ENCODE data around the gene ZNF296. TPM values are rescaled to one million over a fixed set of nuclear protein-coding genes. Genes with fewer than 3 reads are reported as not detected.

The ZNF296 gene
- total and polyA plus RNA-seq, 2 donors, result 0.42 to 0.65 TPM

DNA sequence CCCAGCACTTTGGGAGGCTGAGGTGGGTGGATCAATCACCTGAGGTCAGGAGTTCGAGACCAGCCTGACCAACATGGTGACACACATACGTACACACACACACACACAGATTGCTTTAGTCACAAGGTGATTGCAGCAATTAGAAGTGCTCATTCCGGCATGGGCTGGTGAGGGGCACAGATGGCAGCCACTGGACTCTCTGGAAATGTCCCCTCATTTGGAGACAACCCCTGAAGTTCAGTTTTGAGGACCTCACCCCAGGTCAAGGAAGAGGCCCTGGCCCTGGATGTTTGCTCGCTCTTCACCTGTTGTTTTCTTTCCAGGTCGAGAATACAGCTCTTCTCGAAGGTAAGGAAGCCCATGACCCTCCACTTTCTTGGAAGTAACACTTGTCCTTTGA lies 6.1 kb downstream of the ZNF296 start:
- WGBS, result 91% methylated on average over 6 of the region's 6 CpGs
- Histone ChIP-seq H3K27ac (ENCODE audit: low read depth) (no peak overlapping the region), H3K4me3 (ENCODE audit: low read depth, low read length) (no peak overlapping the region), H3K36me3 (ENCODE audit: insufficient read depth) (peaks cover 15% of the 10 kb centered on the region), H3K4me1 (ENCODE audit: insufficient read depth) (no peaks in the 10 kb centered on the region)
- no peak for DNase-seq (ENCODE audit: extremely low spot score)

DNA sequence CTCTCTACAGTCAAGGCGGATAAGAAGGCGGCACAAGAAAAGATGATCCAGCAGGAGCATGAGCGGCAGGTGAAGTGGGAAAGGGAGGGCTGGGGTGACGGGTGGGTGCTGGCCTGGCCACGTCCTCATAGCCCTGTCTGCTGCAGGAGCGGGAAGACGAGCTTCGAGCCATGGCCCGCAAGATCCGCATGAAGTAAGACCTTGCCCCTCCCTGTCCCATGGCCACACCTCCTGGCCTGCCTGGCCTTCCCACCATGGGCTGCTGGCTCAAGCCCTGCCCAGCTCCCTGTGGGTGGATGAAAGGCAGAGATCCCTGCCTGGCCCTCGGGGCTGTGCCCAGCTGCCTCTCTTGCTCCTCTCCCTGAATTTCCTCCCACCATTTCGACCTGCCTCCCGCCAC lies 7.2 kb downstream of the ZNF296 start:
- 66% methylated on average over 13 of the region's 13 CpGs for WGBS
- H3K36me3 ChIP-seq (ENCODE audit: insufficient read depth), result peaks cover 16% of the 10 kb centered on the region
- no peak overlapping the region for H3K27ac ChIP-seq (ENCODE audit: low read depth)
- H3K4me3 ChIP-seq (ENCODE audit: low read depth, low read length), result no peak overlapping the region
- no peak for DNase-seq (ENCODE audit: extremely low spot score)
- no peaks in the 10 kb centered on the region for H3K4me1 ChIP-seq (ENCODE audit: insufficient read depth)

DNA sequence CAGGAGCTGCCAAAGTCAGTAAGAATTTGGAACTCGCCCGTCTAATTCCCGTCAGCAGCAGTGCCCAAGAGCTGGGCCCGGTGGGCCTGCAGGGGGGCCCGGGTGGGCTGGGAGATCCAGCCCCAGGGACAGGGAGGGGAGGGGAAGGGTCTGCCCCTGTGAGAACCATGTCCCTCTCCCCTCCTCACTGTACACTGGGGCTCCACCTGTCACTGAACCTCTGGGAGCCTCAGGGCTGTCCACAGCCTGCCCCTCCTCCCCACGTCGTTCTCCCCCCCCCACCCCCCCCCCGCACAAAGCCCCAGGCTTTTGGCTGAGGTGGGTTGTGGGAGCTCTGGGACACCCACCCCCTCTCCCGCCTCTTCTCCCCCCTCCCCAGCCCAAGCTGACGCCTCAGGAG lies 8.2 kb downstream of the ZNF296 start:
- Histone ChIP-seq H3K36me3 (ENCODE audit: insufficient read depth) (peaks cover 18% of the 10 kb centered on the region), H3K27ac (ENCODE audit: low read depth) (no peak overlapping the region), H3K4me1 (ENCODE audit: insufficient read depth) (no peaks in the 10 kb centered on the region), H3K4me3 (ENCODE audit: low read depth, low read length) (no peak overlapping the region)
- WGBS, result 79% methylated on average over 10 of the region's 10 CpGs
- DNase-seq (ENCODE audit: extremely low spot score), result no peak

DNA sequence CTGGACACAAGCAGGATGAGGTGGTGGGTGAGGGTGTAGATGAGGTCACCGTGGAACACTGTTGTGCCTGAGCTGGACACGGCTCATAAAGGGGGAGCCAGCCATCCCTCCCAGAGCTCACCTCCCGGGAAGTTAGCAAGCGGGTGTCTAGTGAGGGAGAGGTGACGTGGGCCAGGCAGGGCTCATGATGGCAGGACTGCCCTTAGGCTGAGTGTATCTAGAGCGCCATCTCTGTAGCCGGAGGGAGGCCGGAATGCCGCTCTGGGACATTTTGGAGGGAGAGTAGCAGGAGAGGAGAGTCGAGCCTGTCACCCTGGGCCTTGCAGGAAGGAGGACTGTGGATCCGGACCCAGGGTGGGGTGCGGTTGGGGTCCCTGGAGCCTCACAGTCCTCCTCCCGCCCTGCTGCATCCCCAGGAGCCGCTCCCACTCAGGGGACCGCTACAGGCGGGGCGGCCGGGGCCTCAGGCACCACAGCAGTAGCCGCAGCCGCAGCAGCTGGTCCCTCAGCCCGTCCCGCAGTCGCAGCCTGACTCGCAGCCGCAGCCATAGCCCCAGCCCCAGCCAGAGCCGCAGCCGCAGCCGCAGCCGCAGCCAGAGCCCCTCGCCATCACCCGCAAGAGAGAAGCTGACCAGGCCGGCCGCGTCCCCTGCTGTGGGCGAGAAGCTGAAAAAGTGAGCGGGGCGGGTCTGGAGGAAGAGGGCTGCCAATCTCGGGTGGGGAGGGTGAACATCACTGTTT lies 9.2 kb downstream of the ZNF296 start:
- Histone ChIP-seq H3K4me1 (ENCODE audit: insufficient read depth) (no peaks in the 10 kb centered on the region), H3K36me3 (ENCODE audit: insufficient read depth) (peaks cover 18% of the 10 kb centered on the region), H3K27ac (ENCODE audit: low read depth) (no peak overlapping the region), H3K4me3 (ENCODE audit: low read depth, low read length) (no peak overlapping the region)
- 91% methylated on average over 38 of the region's 38 CpGs for WGBS
- no peak for DNase-seq (ENCODE audit: extremely low spot score)

DNA sequence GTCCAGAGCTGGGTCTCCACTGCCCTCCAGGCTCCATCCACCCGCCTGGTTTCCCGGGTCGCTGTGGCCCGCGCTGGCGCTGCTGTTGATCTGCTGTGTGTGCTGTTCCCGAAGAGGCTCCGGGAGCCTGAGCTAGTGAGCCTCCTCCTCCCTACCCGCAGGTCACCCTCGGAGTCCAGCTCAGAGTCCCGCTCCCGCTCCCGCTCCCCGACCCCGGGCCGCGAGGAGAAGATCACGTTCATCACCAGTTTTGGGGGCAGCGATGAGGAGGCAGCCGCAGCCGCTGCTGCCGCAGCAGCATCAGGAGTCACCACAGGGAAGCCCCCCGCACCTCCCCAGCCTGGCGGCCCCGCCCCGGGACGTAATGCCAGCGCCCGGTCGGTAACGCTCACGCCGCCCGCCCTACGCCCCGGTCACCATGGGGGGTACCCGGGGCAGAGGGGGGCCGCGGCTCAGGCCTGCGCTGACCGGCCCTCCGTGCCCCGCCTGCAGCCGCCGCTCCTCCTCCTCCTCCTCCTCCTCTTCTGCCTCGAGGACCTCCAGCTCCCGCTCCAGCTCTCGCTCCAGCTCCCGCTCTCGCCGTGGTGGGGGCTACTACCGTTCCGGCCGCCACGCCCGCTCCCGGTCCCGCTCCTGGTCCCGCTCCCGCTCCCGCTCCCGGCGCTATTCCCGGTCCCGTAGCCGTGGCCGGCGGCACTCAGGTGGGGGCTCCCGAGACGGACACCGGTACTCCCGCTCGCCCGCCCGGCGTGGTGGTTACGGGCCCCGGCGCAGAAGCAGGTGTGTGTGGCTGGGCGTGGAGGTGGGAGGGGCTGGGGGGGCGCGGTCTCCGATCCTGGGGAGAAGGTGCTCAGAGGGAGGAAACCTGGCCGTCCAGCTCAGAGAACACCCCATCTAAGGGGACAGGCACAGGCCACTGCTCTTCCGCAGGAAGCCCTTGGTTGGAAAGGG lies 12.2 kb downstream of the ZNF296 start:
- no peak overlapping the region for H3K27ac ChIP-seq (ENCODE audit: low read depth)
- WGBS, result 96% methylated on average over 85 of the region's 85 CpGs
- H3K4me1 ChIP-seq (ENCODE audit: insufficient read depth), result no peaks in the 10 kb centered on the region
- no peak overlapping the region for H3K4me3 ChIP-seq (ENCODE audit: low read depth, low read length)
- H3K36me3 ChIP-seq (ENCODE audit: insufficient read depth), result peaks cover 19% of the 10 kb centered on the region
- DNase-seq (ENCODE audit: extremely low spot score), result no peak

DNA sequence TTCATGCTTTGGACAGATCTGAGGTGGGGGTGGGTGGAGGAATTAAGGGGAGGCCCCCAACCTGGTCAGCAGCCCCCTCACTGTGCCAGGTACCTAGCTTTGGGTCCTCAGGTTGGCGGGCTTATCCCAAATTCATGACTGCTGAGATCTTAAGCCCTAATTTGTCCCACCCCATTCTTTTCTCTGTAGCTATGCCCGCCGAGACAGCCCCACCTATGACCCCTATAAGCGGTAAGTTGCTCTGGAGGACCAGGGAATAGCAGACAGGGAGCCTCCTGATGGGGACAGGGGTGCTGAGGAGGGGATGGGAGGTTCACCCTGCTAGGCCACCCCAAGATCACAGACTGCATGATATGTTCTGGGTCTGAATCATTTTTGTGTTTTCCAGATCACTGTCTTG lies 14.3 kb downstream of the ZNF296 start:
- DNase-seq (ENCODE audit: extremely low spot score), result no peak
- H3K36me3 ChIP-seq (ENCODE audit: insufficient read depth), result peaks cover 9% of the 10 kb centered on the region

DNA sequence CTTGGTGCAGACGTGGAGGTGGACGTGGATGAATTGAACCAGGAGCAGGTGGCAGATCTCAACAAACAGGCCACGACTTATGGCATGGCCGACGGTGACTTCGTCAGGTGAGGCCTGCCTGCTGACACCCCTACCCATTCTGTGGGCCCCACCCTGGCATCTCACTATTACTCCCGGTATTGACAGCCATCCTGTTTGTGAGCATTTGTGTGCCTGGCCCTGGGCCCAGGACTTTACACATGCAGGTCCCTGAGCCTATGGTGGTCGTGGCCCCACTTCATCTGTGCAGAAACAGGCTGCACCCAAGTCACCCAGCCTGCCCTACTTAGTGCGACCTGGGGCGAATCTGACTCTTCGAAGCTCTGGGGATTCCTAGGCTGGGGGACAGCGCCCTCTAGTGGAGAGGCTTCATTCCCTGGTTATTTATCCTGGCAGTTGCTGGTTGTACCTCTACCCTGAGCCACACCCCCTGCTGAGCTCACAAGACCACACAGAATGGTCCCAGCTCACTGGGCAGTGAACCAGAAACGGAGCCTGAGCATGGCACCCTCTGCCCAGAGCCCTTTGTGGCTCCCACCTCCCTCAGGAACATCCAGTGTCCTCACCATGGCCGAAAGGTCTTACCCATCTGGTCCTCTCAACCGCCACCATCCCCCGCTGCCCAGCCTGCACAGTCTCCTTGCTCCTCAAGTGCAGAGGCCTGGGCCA lies 16.9 kb downstream of the ZNF296 start:
- Histone ChIP-seq H3K36me3 (ENCODE audit: insufficient read depth) (peaks cover 9% of the 10 kb centered on the region), H3K27ac (ENCODE audit: low read depth) (no peak overlapping the region), H3K4me3 (ENCODE audit: low read depth, low read length) (no peak overlapping the region), H3K4me1 (ENCODE audit: insufficient read depth) (no peaks in the 10 kb centered on the region)
- WGBS, result 59% methylated on average over 16 of the region's 16 CpGs
- no peak for DNase-seq (ENCODE audit: extremely low spot score)

More for the DNA sequence above, 14.3 kb downstream of the ZNF296 start:
- H3K4me1 ChIP-seq (ENCODE audit: insufficient read depth), result no peaks in the 10 kb centered on the region
- no peak overlapping the region for H3K27ac ChIP-seq (ENCODE audit: low read depth)
- H3K4me3 ChIP-seq (ENCODE audit: low read depth, low read length), result no peak overlapping the region
- 97% methylated on average over 4 of the region's 4 CpGs for WGBS

DNA sequence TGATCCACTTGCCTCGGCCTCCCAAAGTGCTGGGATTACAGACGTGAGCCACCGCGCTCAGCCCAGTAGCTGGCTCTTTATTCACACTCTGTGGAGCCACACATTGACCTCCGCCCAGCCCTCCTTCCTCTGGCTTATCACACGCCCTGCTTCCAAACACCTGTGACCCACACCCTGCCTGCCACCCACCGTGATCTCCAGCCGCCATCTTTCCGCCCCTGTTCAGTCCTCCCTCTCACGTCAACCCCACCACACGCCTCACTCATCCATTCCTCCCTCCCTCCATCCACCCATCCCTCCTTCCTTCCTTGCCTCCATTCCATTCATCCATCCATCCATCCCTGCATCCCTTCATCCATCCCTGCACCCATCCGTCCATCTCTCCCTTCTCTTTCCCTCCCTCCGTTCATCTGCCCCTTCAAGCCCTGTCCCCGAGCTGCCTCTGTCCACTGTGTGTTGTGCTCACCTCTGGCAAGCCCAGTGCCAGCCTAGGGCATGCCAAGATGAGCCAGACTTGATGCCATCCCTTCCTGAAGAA lies 17.6 kb downstream of the ZNF296 start:
- Histone ChIP-seq H3K36me3 (ENCODE audit: insufficient read depth) (peaks cover 6% of the 10 kb centered on the region), H3K4me3 (ENCODE audit: low read depth, low read length) (no peak overlapping the region), H3K4me1 (ENCODE audit: insufficient read depth) (no peaks in the 10 kb centered on the region), H3K27ac (ENCODE audit: low read depth) (no peak overlapping the region)
- WGBS, result 86% methylated on average over 14 of the region's 14 CpGs
- no peak for DNase-seq (ENCODE audit: extremely low spot score)

DNA sequence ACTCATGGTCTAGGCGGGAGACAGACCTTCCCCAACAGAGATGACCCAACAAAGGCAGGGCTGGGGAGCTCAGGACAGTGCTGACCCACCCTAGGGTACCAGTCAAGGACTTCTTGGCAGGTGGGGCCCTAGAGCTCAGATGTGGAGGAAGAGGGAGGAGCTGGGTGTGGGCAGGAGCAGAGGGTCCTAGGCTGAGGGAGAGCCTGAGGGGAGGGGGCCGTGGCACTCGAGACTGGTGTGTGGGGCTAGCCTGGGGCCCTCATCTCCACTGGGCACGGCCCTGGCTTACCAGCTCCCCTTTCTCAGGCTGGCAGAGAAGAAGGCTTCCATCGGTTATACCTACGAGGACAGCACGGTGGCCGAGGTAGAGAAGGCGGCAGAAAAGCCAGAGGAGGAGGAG lies 18.8 kb downstream of the ZNF296 start:
- H3K4me1 ChIP-seq (ENCODE audit: insufficient read depth), result no peaks in the 10 kb centered on the region
- no peak for DNase-seq (ENCODE audit: extremely low spot score)
- WGBS, result 87% methylated on average over 9 of the region's 9 CpGs
- H3K4me3 ChIP-seq (ENCODE audit: low read depth, low read length), result no peak overlapping the region
- peaks cover 6% of the 10 kb centered on the region for H3K36me3 ChIP-seq (ENCODE audit: insufficient read depth)
- H3K27ac ChIP-seq (ENCODE audit: low read depth), result no peak overlapping the region

DNA sequence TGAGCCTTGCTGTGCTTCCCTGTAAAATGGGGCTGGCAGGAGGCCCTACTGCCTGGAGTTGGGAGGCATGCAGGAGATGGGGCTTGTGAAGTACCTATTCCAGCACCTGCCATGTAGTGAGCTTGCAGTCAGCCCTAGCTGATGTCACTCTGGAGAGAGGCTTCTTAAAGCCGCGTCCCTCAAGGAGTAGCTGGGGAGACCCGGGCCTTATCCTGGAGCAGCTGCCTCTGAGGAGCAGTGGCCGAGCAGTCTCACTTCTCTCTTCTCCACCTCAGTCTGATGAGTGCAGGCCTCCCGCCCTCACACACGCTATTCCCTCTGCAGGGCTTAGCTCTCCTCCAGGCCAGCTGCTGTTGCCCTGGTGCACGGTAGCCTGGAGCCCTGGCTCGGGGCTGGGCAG lies 19.4 kb downstream of the ZNF296 start:
- WGBS, result 85% methylated on average over 8 of the region's 8 CpGs

DNA sequence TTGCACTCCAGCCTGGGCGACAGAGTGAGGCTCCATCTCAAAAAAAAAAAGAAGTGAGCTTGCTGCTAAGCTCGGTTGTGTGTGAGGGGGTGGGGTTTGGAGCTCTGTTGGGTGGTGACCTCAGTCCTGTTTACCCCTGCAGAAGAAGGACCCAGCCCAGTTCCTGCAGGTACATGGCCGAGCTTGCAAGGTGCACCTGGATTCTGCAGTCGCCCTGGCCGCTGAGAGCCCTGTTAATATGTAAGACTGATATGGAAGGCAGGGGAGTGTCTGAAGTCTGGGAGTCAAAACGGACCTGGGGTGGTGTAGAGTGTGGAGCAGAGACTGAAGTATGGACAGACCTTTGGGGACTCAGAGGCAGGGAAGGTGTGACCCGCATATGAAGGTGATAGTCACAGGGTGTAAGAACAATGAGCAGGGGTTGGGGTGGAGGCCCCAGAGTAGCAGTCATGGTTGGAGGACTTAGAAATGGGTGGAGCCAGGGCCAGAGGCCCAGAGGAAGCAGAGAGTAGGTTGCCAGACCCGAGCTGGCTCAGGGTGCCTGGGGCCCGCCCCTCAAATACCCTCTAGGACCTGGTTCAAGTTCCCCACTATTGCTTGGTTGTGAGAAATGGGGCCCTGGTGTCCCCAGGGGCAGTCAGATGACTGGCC lies 24.2 kb downstream of the ZNF296 start:
- H3K4me1 ChIP-seq (ENCODE audit: insufficient read depth), result no peaks in the 10 kb centered on the region
- H3K27ac ChIP-seq (ENCODE audit: low read depth), result no peak overlapping the region
- no peak for DNase-seq (ENCODE audit: extremely low spot score)
- 74% methylated on average over 9 of the region's 9 CpGs for WGBS
- H3K36me3 ChIP-seq (ENCODE audit: insufficient read depth), result no peaks in the 10 kb centered on the region
- H3K4me3 ChIP-seq (ENCODE audit: low read depth, low read length), result no peak overlapping the region

More for the DNA sequence above, 19.4 kb downstream of the ZNF296 start:
- H3K4me1 ChIP-seq (ENCODE audit: insufficient read depth), result no peaks in the 10 kb centered on the region
- peaks cover 6% of the 10 kb centered on the region for H3K36me3 ChIP-seq (ENCODE audit: insufficient read depth)
- no peak overlapping the region for H3K27ac ChIP-seq (ENCODE audit: low read depth)
- DNase-seq (ENCODE audit: extremely low spot score), result no peak
- H3K4me3 ChIP-seq (ENCODE audit: low read depth, low read length), result no peak overlapping the region

DNA sequence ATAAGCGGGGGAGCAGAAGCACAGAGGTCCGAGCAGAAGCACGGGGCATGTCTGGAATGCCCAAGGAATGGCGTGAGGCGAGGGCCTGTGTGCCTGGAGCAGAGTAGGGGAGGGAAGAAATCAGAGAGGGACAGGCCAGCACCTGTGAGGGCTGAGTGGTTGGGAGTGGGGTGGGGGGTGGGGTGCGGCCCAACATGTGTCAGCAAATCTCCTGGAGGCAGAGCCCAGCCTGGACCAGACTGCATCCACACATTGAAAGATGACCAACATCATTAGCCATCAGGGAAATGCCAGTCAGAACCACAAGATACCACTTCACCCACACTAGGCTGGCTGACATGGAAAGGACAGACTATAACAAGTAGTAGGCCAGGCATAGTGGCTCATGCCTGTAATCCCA lies 26.2 kb downstream of the ZNF296 start:
- no peaks in the 10 kb centered on the region for H3K4me1 ChIP-seq (ENCODE audit: insufficient read depth)
- H3K27ac ChIP-seq (ENCODE audit: low read depth), result no peak overlapping the region
- DNase-seq (ENCODE audit: extremely low spot score), result no peak
- H3K4me3 ChIP-seq (ENCODE audit: low read depth, low read length), result no peak overlapping the region
- 85% methylated on average over 6 of the region's 6 CpGs for WGBS
- peaks cover 2% of the 10 kb centered on the region for H3K36me3 ChIP-seq (ENCODE audit: insufficient read depth)

Data from urinary bladder (tissue), 4 donors.